Vagina (tissue), 2 donors: ENCODE results near the gene RCCD1. TPM values are rescaled to one million over a fixed set of nuclear protein-coding genes. Genes with fewer than 3 reads are reported as not detected.

Source experiments
- DNase-seq, 2 donors: peaks; one replicate each; pipeline ENCODE4 v3.0.0-alpha.2; 2017; ENCODE audit errors: extremely low spot score in 2 of 2
- H3K27ac ChIP-seq: fragments of 200-600 bp; sonication (generic); one replicate; pipeline ENCODE4 v1.5.1; 2019
- H3K27me3 ChIP-seq: fragments of 200-600 bp; sonication (generic); one replicate; pipeline ENCODE4 v1.5.1; 2019
- H3K36me3 ChIP-seq, 2 donors: fragments of 200-600 bp; sonication (generic); one replicate each; pipeline ENCODE4 v1.5.1; 2017 to 2019
- H3K4me1 ChIP-seq: fragments of 200-600 bp; sonication (generic); one replicate; pipeline ENCODE4 v1.5.1; 2019
- H3K4me3 ChIP-seq, 2 donors: fragments of 200-600 bp; sonication (generic); 1 replicate in 1 of 2; 2 replicates in 1 of 2; pipeline ENCODE4 v1.5.1; 2016 to 2019
- H3K9me3 ChIP-seq: fragments of 200-600 bp; sonication (generic); one replicate; pipeline ENCODE4 v1.5.1; 2019
- CTCF ChIP-seq, 3 experiments: fragments of 450-650 bp in 2 of 3; fragments of 200-600 bp in 1 of 3; sonication (generic) in 1 of 3; IDR thresholded peaks; one replicate each; pipeline ENCODE4 v1.5.1; 2017 to 2019; ENCODE audit warnings: antibody characterized with exemption in 3 of 3, mild to moderate bottlenecking in 2 of 3, moderate library complexity in 2 of 3
- POLR2A ChIP-seq, 2 donors: fragments of 450-650 bp; IDR thresholded peaks; one replicate each; pipeline ENCODE4 v1.6.1; 2017; ENCODE audit warnings: antibody characterized with exemption in 2 of 2, mild to moderate bottlenecking in 2 of 2, moderate library complexity in 2 of 2
- POLR2AphosphoS5 ChIP-seq, 2 donors: sonication (generic); formaldehyde crosslinking; IDR thresholded peaks; one replicate each; pipeline ENCODE4 v1.9.0; 2017; ENCODE audit warnings: antibody characterized with exemption in 2 of 2, mild to moderate bottlenecking in 2 of 2, low read depth in 1 of 2; ENCODE audit not compliant: insufficient read depth in 1 of 2
- intact Hi-C: fragments of 100-400 bp; cut with DNase I; formaldehyde crosslinking; loops from one replicate; pipeline ENCODE4 v1.15.1; 2023
- small RNA-seq: library from RNA; depleted of rRNA; stranded (forward); fragments of <200 nt; gene quantifications from one replicate; pipeline ENCODE3, GENCODE V24; 2016
- total RNA-seq: library from RNA; depleted of rRNA; stranded (reverse); fragments of >200 nt; gene quantifications from one replicate; pipeline ENCODE4 v1.2.3, GENCODE V29; 2016

RCCD1 gene
- total RNA-seq, 1 donor from 2014 or later = 6.9 TPM

GRCh38 chr15:90994417-90995311 is 40.0 kb downstream of the RCCD1 start, which contains the start of gene PRC1:
Gene PRC1 (minus strand): TSS chr15:90994535. CDS start chr15:90994417, 118 bp downstream.
- DNase-seq = peak; percentile 98 to 99
- peak within 1 kb of the TSS; percentile 93 for H3K27ac ChIP-seq
- no peaks in the 10 kb centered on the region for H3K27me3 ChIP-seq
- peaks cover 0 to 12% of the 10 kb centered on the region in 2 donors for H3K36me3 ChIP-seq
- H3K4me3 ChIP-seq = peak within 1 kb of the TSS; percentile 73 to 96
- intact Hi-C loops = no loop called here
- TF ChIP-seq POLR2AphosphoS5 (IDR thresholded peaks at IDR 0.05; ENCODE audit: insufficient read depth in 1 of 2, low read depth in 1 of 2) (peak; percentile 89 to 95), POLR2A (IDR thresholded peaks at IDR 0.05) (peak in 1 of 2 donors; percentile 66), CTCF (IDR thresholded peaks at IDR 0.05) (no peak)
- H3K9me3 ChIP-seq = no peaks in the 10 kb centered on the region
- peaks cover 14% of the 10 kb centered on the region for H3K4me1 ChIP-seq

DNA sequence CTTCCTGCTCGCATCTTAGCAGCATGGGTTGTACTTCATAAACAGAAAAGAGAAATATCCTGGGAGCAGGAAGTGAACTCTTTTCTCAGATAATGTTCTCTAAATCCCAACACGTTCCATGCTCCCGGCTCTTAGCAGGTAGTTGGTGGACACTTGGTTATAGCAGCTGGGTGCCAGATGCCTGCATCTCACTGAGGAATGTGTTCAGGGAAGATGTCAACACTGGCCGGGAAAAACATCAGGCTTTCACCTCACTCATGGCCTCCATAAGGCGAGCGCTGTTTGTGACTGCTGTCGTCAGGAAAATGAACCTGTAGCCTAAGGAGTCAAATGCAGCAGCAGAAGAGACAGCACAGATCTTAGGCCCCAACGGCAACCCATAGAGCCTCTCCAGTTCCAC is 44.1 kb downstream of the RCCD1 start:
- Histone ChIP-seq H3K36me3 (peaks cover 0 to 48% of the 10 kb centered on the region in 2 donors), H3K4me1 (peaks cover 7% of the 10 kb centered on the region), H3K27me3 (no peaks in the 10 kb centered on the region), H3K27ac (no peak overlapping the region), H3K9me3 (no peaks in the 10 kb centered on the region), H3K4me3 (no peak overlapping the region)
- DNase-seq = no peak
- TF ChIP-seq CTCF (IDR thresholded peaks at IDR 0.05) (no peak), POLR2AphosphoS5 (IDR thresholded peaks at IDR 0.05; ENCODE audit: insufficient read depth in 1 of 2, low read depth in 1 of 2) (no peak), POLR2A (IDR thresholded peaks at IDR 0.05) (no peak)
- intact Hi-C loops = no loop called here

GRCh38 chr15:91001209-91001608 is 46.5 kb downstream of the RCCD1 start:
- H3K27ac ChIP-seq = no peak overlapping the region
- peaks cover 0 to 72% of the 10 kb centered on the region in 2 donors for H3K36me3 ChIP-seq
- intact Hi-C loops = no loop called here
- TF ChIP-seq POLR2AphosphoS5 (IDR thresholded peaks at IDR 0.05; ENCODE audit: insufficient read depth in 1 of 2, low read depth in 1 of 2) (no peak), CTCF (IDR thresholded peaks at IDR 0.05) (no peak), POLR2A (IDR thresholded peaks at IDR 0.05) (no peak)
- DNase-seq = no peak
- H3K4me1 ChIP-seq = no peaks in the 10 kb centered on the region
- H3K27me3 ChIP-seq = no peaks in the 10 kb centered on the region
- H3K9me3 ChIP-seq = no peaks in the 10 kb centered on the region
- no peak overlapping the region for H3K4me3 ChIP-seq

- TF ChIP-seq POLR2A (IDR thresholded peaks at IDR 0.05) (no peak), POLR2AphosphoS5 (IDR thresholded peaks at IDR 0.05; ENCODE audit: insufficient read depth in 1 of 2, low read depth in 1 of 2) (no peak), CTCF (IDR thresholded peaks at IDR 0.05) (no peak)
- peaks cover 0 to 92% of the 10 kb centered on the region in 2 donors for H3K36me3 ChIP-seq
- no peak for DNase-seq
- no peak overlapping the region for H3K27ac ChIP-seq
- H3K9me3 ChIP-seq = no peaks in the 10 kb centered on the region
- no peaks in the 10 kb centered on the region for H3K4me1 ChIP-seq
- intact Hi-C loops = no loop called here
- H3K4me3 ChIP-seq = no peak overlapping the region
- H3K27me3 ChIP-seq = no peaks in the 10 kb centered on the region
These were observed 52.6 kb downstream of the RCCD1 start for GRCh38 chr15:91007266-91007665.

Small RNA genes lying within 50 kb of the gene (small RNA-seq; reads per million reads assigned to genes)
- not detected for gene RF00019

Other genes with a start within 250 kb of the RCCD1 start
- gene BLM, start 237.5 kb upstream of the RCCD1 start, total RNA-seq = 1.7 TPM
- 47.6 TPM for gene FURIN, start 86.3 kb upstream of the RCCD1 start, total RNA-seq
- gene FES, start 70.4 kb upstream of the RCCD1 start, total RNA-seq = 47.4 TPM
- gene MAN2A2, start 51.6 kb upstream of the RCCD1 start, total RNA-seq = 46.7 TPM
- 7.9 TPM for gene HDDC3, start 22.3 kb upstream of the RCCD1 start, total RNA-seq
- gene UNC45A, start 19.6 kb upstream of the RCCD1 start, total RNA-seq = 62.1 TPM
- 29.7 TPM for gene PRC1, start 39.7 kb downstream of the RCCD1 start, total RNA-seq
- gene VPS33B, start 67.7 kb downstream of the RCCD1 start, total RNA-seq = 16.5 TPM
- gene SV2B, start 145.4 kb downstream of the RCCD1 start, total RNA-seq = 3.2 TPM